ENCODE results near the gene PIGT. TPM values are rescaled to one million over a fixed set of nuclear protein-coding genes. Genes with fewer than 3 reads are reported as not detected.

PIGT gene
- total RNA-seq, 1 donor from 2014 or later: 142 TPM

- intact Hi-C loops (cut with DNase I): no loop called here
- no peak for TF ChIP-seq CTCF (IDR thresholded peaks at IDR 0.05)
- no peaks in the 10 kb centered on the region for H3K4me1 ChIP-seq
Measured at GRCh38 chr20:45392733-45393132, 23.2 kb upstream of the PIGT start.

GRCh38 chr20:45394221-45395113 is 21.5 kb upstream of the PIGT start:
- H3K9me3 ChIP-seq: no peaks in the 10 kb centered on the region
- H3K4me1 ChIP-seq: no peaks in the 10 kb centered on the region
- H3K36me3 ChIP-seq: no peaks in the 10 kb centered on the region
- no peaks in the 10 kb centered on the region for H3K27me3 ChIP-seq
- no peak for DNase-seq (ENCODE audit: low spot score in 2 of 2)
- no peak overlapping the region for H3K4me3 ChIP-seq
- H3K27ac ChIP-seq: no peak overlapping the region
- no peak for TF ChIP-seq CTCF (IDR thresholded peaks at IDR 0.05)
- intact Hi-C loops (cut with DNase I): no loop called here

More at GRCh38 chr20:45392733-45393132, 23.2 kb upstream of the PIGT start:
- H3K9me3 ChIP-seq: no peaks in the 10 kb centered on the region
- H3K27me3 ChIP-seq: no peaks in the 10 kb centered on the region
- no peak overlapping the region for H3K27ac ChIP-seq
- H3K36me3 ChIP-seq: no peaks in the 10 kb centered on the region
- DNase-seq (ENCODE audit: low spot score in 2 of 2): no peak
- no peak overlapping the region for H3K4me3 ChIP-seq

- no peaks in the 10 kb centered on the region for H3K36me3 ChIP-seq
- H3K4me1 ChIP-seq: no peaks in the 10 kb centered on the region
- no peak for DNase-seq (ENCODE audit: low spot score in 2 of 2)
- H3K9me3 ChIP-seq: no peaks in the 10 kb centered on the region
- no peak overlapping the region for H3K4me3 ChIP-seq
- TF ChIP-seq CTCF (IDR thresholded peaks at IDR 0.05): no peak
- intact Hi-C loops (cut with DNase I): no loop called here
- no peaks in the 10 kb centered on the region for H3K27me3 ChIP-seq
- H3K27ac ChIP-seq: no peak overlapping the region
Measured at GRCh38 chr20:45395114-45395415, 20.9 kb upstream of the PIGT start.

GRCh38 chr20:45399018-45399417 is 16.9 kb upstream of the PIGT start:
- Histone ChIP-seq H3K4me3 (no peak overlapping the region), H3K27ac (no peak overlapping the region)
- TF ChIP-seq CTCF (IDR thresholded peaks at IDR 0.05): no peak

DNA sequence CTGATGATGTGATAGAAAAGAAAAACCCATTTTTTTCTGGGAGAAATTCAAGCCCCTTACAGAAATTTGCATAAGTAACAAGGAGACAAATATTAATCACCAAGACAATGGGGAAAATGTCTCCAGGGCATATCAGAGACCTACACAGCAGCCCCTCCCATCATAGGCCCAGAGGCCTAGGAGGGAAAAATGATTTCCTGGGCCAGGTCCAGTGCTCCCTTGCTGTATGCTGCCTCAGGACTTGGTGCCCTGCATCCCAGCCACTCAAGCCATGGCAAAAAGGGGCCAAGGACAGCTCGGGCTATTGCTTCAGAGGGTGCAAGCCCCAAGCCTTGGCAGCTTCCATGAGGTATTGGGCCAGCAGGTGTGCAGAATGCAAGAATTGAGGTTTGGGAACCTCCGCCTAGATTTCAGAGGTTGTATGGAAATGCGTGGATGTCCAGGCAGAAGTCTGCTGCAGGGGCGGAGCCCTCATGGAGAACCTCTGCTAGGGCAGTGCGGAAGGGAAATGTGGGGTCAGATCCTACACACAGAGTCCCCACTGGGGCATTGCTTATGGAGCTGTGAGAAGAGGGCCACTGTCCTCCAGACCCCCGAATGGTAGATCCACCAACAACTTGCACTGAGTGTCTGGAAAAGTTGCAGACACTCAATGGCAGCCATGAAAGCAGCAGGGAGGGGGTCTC is 15.5 kb upstream of the PIGT start:
- intact Hi-C loops (cut with DNase I): loop anchor here (10.0 kb wide), 2 partner anchors 436 to 574 kb away; partner anchors contain the start of genes STK4, TOMM34 and ZNF335
- H3K27ac ChIP-seq: no peak overlapping the region
- TF ChIP-seq CTCF (IDR thresholded peaks at IDR 0.05): no peak

More at GRCh38 chr20:45399018-45399417, 16.9 kb upstream of the PIGT start:
- intact Hi-C loops (cut with DNase I): no loop called here
- no peaks in the 10 kb centered on the region for H3K36me3 ChIP-seq
- H3K4me1 ChIP-seq: no peaks in the 10 kb centered on the region
- H3K27me3 ChIP-seq: no peaks in the 10 kb centered on the region
- no peak for DNase-seq (ENCODE audit: low spot score in 2 of 2)
- no peaks in the 10 kb centered on the region for H3K9me3 ChIP-seq

More for the DNA sequence above, 15.5 kb upstream of the PIGT start:
- Histone ChIP-seq H3K9me3 (no peaks in the 10 kb centered on the region), H3K4me1 (no peaks in the 10 kb centered on the region), H3K4me3 (no peak overlapping the region), H3K27me3 (no peaks in the 10 kb centered on the region), H3K36me3 (no peaks in the 10 kb centered on the region)
- DNase-seq (ENCODE audit: low spot score in 2 of 2): no peak
